Adrenal gland (tissue), 12 donors: ENCODE results near the gene HEMK1. TPM values are rescaled to one million over a fixed set of nuclear protein-coding genes. Genes with fewer than 3 reads are reported as not detected.

Experiments
- DNase-seq, 7 donors: peaks; one replicate each; pipeline ENCODE4 v3.0.0-alpha.2; 2019 to 2020
- H3K27ac ChIP-seq, 5 donors: fragments of 200-600 bp; sonication (generic) in 4 of 5; 1 replicate in 3 of 5; 2 replicates in 2 of 5; pipeline versions ENCODE4 v1.5.1 to v1.8.0; 2016 to 2020; ENCODE audit warnings: mild to moderate bottlenecking in 1 of 5
- H3K27me3 ChIP-seq: fragments of 200-600 bp; 2 replicates; pipeline ENCODE4 v1.8.0; 2021
- H3K36me3 ChIP-seq, 2 donors: fragments of 200-600 bp; replicated peaks in 1 of 2; 1 replicate in 1 of 2; 2 replicates in 1 of 2; pipeline versions ENCODE4 v1.5.1 to v1.8.0; 2018 to 2022
- H3K4me1 ChIP-seq, 2 donors: fragments of 200-600 bp; replicated peaks in 1 of 2; 1 replicate in 1 of 2; 2 replicates in 1 of 2; pipeline versions ENCODE4 v1.5.1 to v1.8.0; 2018 to 2021
- H3K4me3 ChIP-seq, 4 donors: fragments of 200-600 bp; sonication (generic) in 3 of 4; one replicate each; pipeline ENCODE4 v1.5.1; 2016 to 2018
- H3K9me3 ChIP-seq, 3 donors: fragments of 200-600 bp; sonication (generic) in 1 of 3; replicated peaks in 1 of 3; 1 replicate in 2 of 3; 2 replicates in 1 of 3; pipeline versions ENCODE4 v1.5.1 to v1.8.0; 2016 to 2021
- POLR2A ChIP-seq, 2 donors: fragments of 450-650 bp; IDR thresholded peaks; one replicate each; pipeline ENCODE4 v1.6.1; 2017; ENCODE audit warnings: antibody characterized with exemption in 2 of 2, mild to moderate bottlenecking in 2 of 2, moderate library complexity in 1 of 2
- WGBS, 4 donors: extraction: QIAGEN DNeasy Blood & Tissue Kit in 2 of 4; methylation state at CpG; one replicate each; pipeline versions ENCODE4 v1.1.5 to v1.1.7; 2013 to 2017; 5-methylcytosine and 5-hydroxymethylcytosine counted together
- intact Hi-C, 2 donors: fragments of 100-400 bp; cut with DNase I; formaldehyde crosslinking; loops; one replicate each; pipeline versions ENCODE4 v1.14.1 to v1.15.0; 2022 to 2023
- polyA plus RNA-seq, 3 donors: library from polyadenylated mRNA; stranded (reverse); fragments of 200-250 nt in 2 of 3; fragments of 350-450 nt in 1 of 3; fragmentation: Illumina TruSeq in 1 of 3; extraction: RNeasy Lipid Tissue Mini Kit (QIAGEN cat#74804) in 1 of 3; gene quantifications; one replicate each; pipeline ENCODE4 v1.2.3, GENCODE V29; 2013 to 2014
- total RNA-seq, 9 donors: library from RNA; depleted of rRNA in 4 of 9; stranded (reverse); fragments of >200 nt in 4 of 9; fragments of 120-200 nt in 1 of 9; fragmentation: NEBNext Ultra II Directional in 1 of 9; extraction: Animal tissue kit (Norgen Biotek cat#: 25700) in 1 of 9; gene quantifications; one replicate each; pipeline versions ENCODE4 v1.1.0 to v1.2.4, GENCODE V29; 2013 to 2023
- TF ChIP-seq, protein P1 (sequence below), 6 experiments: fragments of 450-650 bp in 4 of 6; fragments of 200-600 bp in 2 of 6; sonication (generic) in 1 of 6; IDR thresholded peaks; 1 replicate in 5 of 6; 2 replicates in 1 of 6; pipeline versions ENCODE4 v1.5.1 to v1.8.0; 2016 to 2021; ENCODE audit warnings: antibody characterized with exemption in 6 of 6, mild to moderate bottlenecking in 2 of 6, moderate library complexity in 1 of 6
- donor health status: healthy with polysubstance abuse.
- donor health status: Bipolar disorder and iron deficiency.
- donor health status: DM: yes; HTN: yes; CAD: no.
- donor health status: DM: no; HTN: no; CAD: no.
- donor health status: DM: no; HTN: no; CAD: no.
- donor health status: DM: yes; HTN: yes; CAD: no.

Gene HEMK1
- total and polyA plus RNA-seq, 12 donors, result 9.1 to 46.4 (median 19.0) TPM

- Histone ChIP-seq H3K4me3 (peak overlapping the region in 2 of 4 donors; percentile 65 to 92), H3K36me3 (no peaks in the 10 kb centered on the region), H3K27me3 (no peaks in the 10 kb centered on the region), H3K4me1 (peaks cover 18 to 41% of the 10 kb centered on the region in 2 donors), H3K27ac (peak overlapping the region in 3 of 5 donors; percentile 79 to 97 (median 90)), H3K9me3 (no peaks in the 10 kb centered on the region)
- no peak for DNase-seq
- intact Hi-C loops, result loop anchor here (5.0 to 10.0 kb wide), 2 partner anchors 754 to 757 kb away; no protein-coding TSS in a partner anchor
- no peak for TF ChIP-seq POLR2A (IDR thresholded peaks at IDR 0.05)
- TF ChIP-seq, protein P1, sequence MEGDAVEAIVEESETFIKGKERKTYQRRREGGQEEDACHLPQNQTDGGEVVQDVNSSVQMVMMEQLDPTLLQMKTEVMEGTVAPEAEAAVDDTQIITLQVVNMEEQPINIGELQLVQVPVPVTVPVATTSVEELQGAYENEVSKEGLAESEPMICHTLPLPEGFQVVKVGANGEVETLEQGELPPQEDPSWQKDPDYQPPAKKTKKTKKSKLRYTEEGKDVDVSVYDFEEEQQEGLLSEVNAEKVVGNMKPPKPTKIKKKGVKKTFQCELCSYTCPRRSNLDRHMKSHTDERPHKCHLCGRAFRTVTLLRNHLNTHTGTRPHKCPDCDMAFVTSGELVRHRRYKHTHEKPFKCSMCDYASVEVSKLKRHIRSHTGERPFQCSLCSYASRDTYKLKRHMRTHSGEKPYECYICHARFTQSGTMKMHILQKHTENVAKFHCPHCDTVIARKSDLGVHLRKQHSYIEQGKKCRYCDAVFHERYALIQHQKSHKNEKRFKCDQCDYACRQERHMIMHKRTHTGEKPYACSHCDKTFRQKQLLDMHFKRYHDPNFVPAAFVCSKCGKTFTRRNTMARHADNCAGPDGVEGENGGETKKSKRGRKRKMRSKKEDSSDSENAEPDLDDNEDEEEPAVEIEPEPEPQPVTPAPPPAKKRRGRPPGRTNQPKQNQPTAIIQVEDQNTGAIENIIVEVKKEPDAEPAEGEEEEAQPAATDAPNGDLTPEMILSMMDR (IDR thresholded peaks at IDR 0.05), result no peak
- 48 to 61% (median 57%) methylated on average over 2 to 6 of the region's 6 CpGs; no CpG with 5 or more reads in 1 of the 4 donors for WGBS, 4 donors
These were observed 48.7 kb downstream of the HEMK1 start for GRCh38 chr3:50617911-50618481.

- Histone ChIP-seq H3K36me3 (no peaks in the 10 kb centered on the region), H3K4me3 (no peak overlapping the region), H3K27me3 (no peaks in the 10 kb centered on the region), H3K4me1 (peaks cover 18 to 51% of the 10 kb centered on the region in 2 donors), H3K9me3 (no peaks in the 10 kb centered on the region), H3K27ac (peak overlapping the region in 2 of 5 donors; percentile 90 to 97)
- WGBS, 4 donors, result 64 to 100% (median 87%) methylated on average over 1 of the region's 1 CpG
- TF ChIP-seq, protein P1 (IDR thresholded peaks at IDR 0.05), result no peak
- no peak for TF ChIP-seq POLR2A (IDR thresholded peaks at IDR 0.05)
- intact Hi-C loops, result no loop called here
- peak in 2 of 7 donors; percentile 27 to 57 for DNase-seq
These were observed 51.1 kb downstream of the HEMK1 start for GRCh38 chr3:50620420-50620819.

GRCh38 chr3:50620820-50621219, 51.5 kb downstream of the HEMK1 start:
- no peak overlapping the region for H3K4me3 ChIP-seq
- peaks cover 18 to 51% of the 10 kb centered on the region in 2 donors for H3K4me1 ChIP-seq
- H3K9me3 ChIP-seq, result no peaks in the 10 kb centered on the region
- peak overlapping the region in 2 of 5 donors; percentile 90 to 97 for H3K27ac ChIP-seq
- WGBS, 4 donors, result 28 to 65% (median 57%) methylated on average over 4 of the region's 4 CpGs
- intact Hi-C loops, result no loop called here
- DNase-seq, result no peak
- TF ChIP-seq, protein P1 (IDR thresholded peaks at IDR 0.05), result peak in 1 of 6 experiments; percentile 14
- TF ChIP-seq POLR2A (IDR thresholded peaks at IDR 0.05), result no peak
- no peaks in the 10 kb centered on the region for H3K36me3 ChIP-seq
- H3K27me3 ChIP-seq, result no peaks in the 10 kb centered on the region

GRCh38 chr3:50622881-50623280, 53.6 kb downstream of the HEMK1 start:
- Histone ChIP-seq H3K36me3 (no peaks in the 10 kb centered on the region), H3K27me3 (no peaks in the 10 kb centered on the region), H3K9me3 (no peaks in the 10 kb centered on the region), H3K4me1 (peaks cover 14 to 54% of the 10 kb centered on the region in 2 donors), H3K27ac (no peak overlapping the region), H3K4me3 (no peak overlapping the region)
- WGBS, 4 donors, result 89 to 97% (median 91%) methylated on average over 3 of the region's 3 CpGs; no CpG with 5 or more reads in 1 of the 4 donors
- TF ChIP-seq, protein P1 (IDR thresholded peaks at IDR 0.05), result no peak
- no peak for TF ChIP-seq POLR2A (IDR thresholded peaks at IDR 0.05)
- intact Hi-C loops, result no loop called here
- no peak for DNase-seq
